ENCODE results near the gene GRM8.

The GRM8 gene

GRCh38 chr7:127056202-127056601 is 196.5 kb downstream of the GRM8 start:
- DNase-seq (ENCODE audit: low read depth in 2 of 2): no peak
- TF ChIP-seq CTCF (IDR thresholded peaks at IDR 0.05; ENCODE audit: low read depth, low read length): no peak
- H3K4me3 ChIP-seq (replicated peaks in 1 of 2; ENCODE audit: low read depth in 2 of 2, low read length in 2 of 2): no peak overlapping the region

- no peak overlapping the region for H3K4me3 ChIP-seq (replicated peaks in 1 of 2; ENCODE audit: low read depth in 2 of 2, low read length in 2 of 2)
- no peak for TF ChIP-seq CTCF (IDR thresholded peaks at IDR 0.05; ENCODE audit: low read depth, low read length)
- DNase-seq (ENCODE audit: low read depth in 2 of 2): no peak
Measured at GRCh38 chr7:127047521-127047920, 205.2 kb downstream of the GRM8 start.

GRCh38 chr7:127041689-127042452 is 210.9 kb downstream of the GRM8 start:
- no peak overlapping the region for H3K4me3 ChIP-seq (replicated peaks in 1 of 2; ENCODE audit: low read depth in 2 of 2, low read length in 2 of 2)
- TF ChIP-seq CTCF (IDR thresholded peaks at IDR 0.05; ENCODE audit: low read depth, low read length): no peak
- no peak for DNase-seq (ENCODE audit: low read depth in 2 of 2)

- DNase-seq (ENCODE audit: low read depth in 2 of 2): no peak
- H3K4me3 ChIP-seq (replicated peaks in 1 of 2; ENCODE audit: low read depth in 2 of 2, low read length in 2 of 2): no peak overlapping the region
- TF ChIP-seq CTCF (IDR thresholded peaks at IDR 0.05; ENCODE audit: low read depth, low read length): no peak
Measured at GRCh38 chr7:127040042-127040441, 212.7 kb downstream of the GRM8 start.

- no peak for TF ChIP-seq CTCF (IDR thresholded peaks at IDR 0.05; ENCODE audit: low read depth, low read length)
- no peak overlapping the region for H3K4me3 ChIP-seq (replicated peaks in 1 of 2; ENCODE audit: low read depth in 2 of 2, low read length in 2 of 2)
- DNase-seq (ENCODE audit: low read depth in 2 of 2): no peak
Measured at GRCh38 chr7:127039541-127039940, 213.2 kb downstream of the GRM8 start.

GRCh38 chr7:127035203-127035849 is 217.4 kb downstream of the GRM8 start:
- H3K4me3 ChIP-seq (replicated peaks in 1 of 2; ENCODE audit: low read depth in 2 of 2, low read length in 2 of 2): no peak overlapping the region
- DNase-seq (ENCODE audit: low read depth in 2 of 2): no peak
- TF ChIP-seq CTCF (IDR thresholded peaks at IDR 0.05; ENCODE audit: low read depth, low read length): no peak

Measured in cardiac fibroblast (primary cell).